Measurements from ENCODE around the gene BCL2L1. TPM values are rescaled to one million over a fixed set of nuclear protein-coding genes. Genes with fewer than 3 reads are reported as not detected.

BCL2L1 gene
- total RNA-seq, 1 donor from 2014 or later: 283 TPM

- peaks cover 2% of the 10 kb centered on the region for H3K36me3 ChIP-seq (ENCODE audit: control insufficient read depth, insufficient read depth, low read length)
- no peaks in the 10 kb centered on the region for H3K27me3 ChIP-seq (ENCODE audit: control insufficient read depth, insufficient read depth, low read length)
- H3K4me3 ChIP-seq (ENCODE audit: low read depth, low read length): no peak overlapping the region
- TF ChIP-seq CTCF (IDR thresholded peaks at IDR 0.05; ENCODE audit: insufficient read depth, low read length, poor library complexity, severe bottlenecking): no peak
- no peak for DNase-seq (ENCODE audit: low read depth)
These were observed 13.7 kb downstream of the BCL2L1 start for GRCh38 chr20:31708736-31709534.

- Histone ChIP-seq H3K4me3 (ENCODE audit: low read depth, low read length) (no peak overlapping the region), H3K36me3 (ENCODE audit: control insufficient read depth, insufficient read depth, low read length) (peaks cover 2% of the 10 kb centered on the region), H3K27me3 (ENCODE audit: control insufficient read depth, insufficient read depth, low read length) (no peaks in the 10 kb centered on the region)
- no peak for DNase-seq (ENCODE audit: low read depth)
- TF ChIP-seq CTCF (IDR thresholded peaks at IDR 0.05; ENCODE audit: insufficient read depth, low read length, poor library complexity, severe bottlenecking): no peak
These were observed 14.5 kb downstream of the BCL2L1 start for GRCh38 chr20:31707994-31708735.

- DNase-seq (ENCODE audit: low read depth): no peak
- H3K36me3 ChIP-seq (ENCODE audit: control insufficient read depth, insufficient read depth, low read length): peaks cover 2% of the 10 kb centered on the region
- no peak overlapping the region for H3K4me3 ChIP-seq (ENCODE audit: low read depth, low read length)
- TF ChIP-seq CTCF (IDR thresholded peaks at IDR 0.05; ENCODE audit: insufficient read depth, low read length, poor library complexity, severe bottlenecking): no peak
- H3K27me3 ChIP-seq (ENCODE audit: control insufficient read depth, insufficient read depth, low read length): no peaks in the 10 kb centered on the region
These were observed 15.4 kb downstream of the BCL2L1 start for GRCh38 chr20:31707258-31707615.

- TF ChIP-seq CTCF (IDR thresholded peaks at IDR 0.05; ENCODE audit: insufficient read depth, low read length, poor library complexity, severe bottlenecking): no peak
- DNase-seq (ENCODE audit: low read depth): no peak
- Histone ChIP-seq H3K4me3 (ENCODE audit: low read depth, low read length) (no peak overlapping the region), H3K36me3 (ENCODE audit: control insufficient read depth, insufficient read depth, low read length) (peaks cover 1% of the 10 kb centered on the region), H3K27me3 (ENCODE audit: control insufficient read depth, insufficient read depth, low read length) (no peaks in the 10 kb centered on the region)
These were observed 15.9 kb downstream of the BCL2L1 start for GRCh38 chr20:31706607-31707257.

GRCh38 chr20:31705598-31706597, 16.8 kb downstream of the BCL2L1 start:
- TF ChIP-seq CTCF (IDR thresholded peaks at IDR 0.05; ENCODE audit: insufficient read depth, low read length, poor library complexity, severe bottlenecking): no peak
- Histone ChIP-seq H3K4me3 (ENCODE audit: low read depth, low read length) (no peak overlapping the region), H3K27me3 (ENCODE audit: control insufficient read depth, insufficient read depth, low read length) (no peaks in the 10 kb centered on the region), H3K36me3 (ENCODE audit: control insufficient read depth, insufficient read depth, low read length) (peaks cover 1% of the 10 kb centered on the region)
- DNase-seq (ENCODE audit: low read depth): no peak
